Femur (tissue), 1 donor: Measurements from ENCODE around the gene GBP3.
"Not testable (repeated sequence)": the region's sequence is repeated elsewhere in the genome, so short reads cannot be mapped to it uniquely, and the experiment has no call there.

Experiments
- DNase-seq: peaks from one replicate; pipeline ENCODE4 v3.0.0-alpha.2; 2017

The GBP3 gene

DNA sequence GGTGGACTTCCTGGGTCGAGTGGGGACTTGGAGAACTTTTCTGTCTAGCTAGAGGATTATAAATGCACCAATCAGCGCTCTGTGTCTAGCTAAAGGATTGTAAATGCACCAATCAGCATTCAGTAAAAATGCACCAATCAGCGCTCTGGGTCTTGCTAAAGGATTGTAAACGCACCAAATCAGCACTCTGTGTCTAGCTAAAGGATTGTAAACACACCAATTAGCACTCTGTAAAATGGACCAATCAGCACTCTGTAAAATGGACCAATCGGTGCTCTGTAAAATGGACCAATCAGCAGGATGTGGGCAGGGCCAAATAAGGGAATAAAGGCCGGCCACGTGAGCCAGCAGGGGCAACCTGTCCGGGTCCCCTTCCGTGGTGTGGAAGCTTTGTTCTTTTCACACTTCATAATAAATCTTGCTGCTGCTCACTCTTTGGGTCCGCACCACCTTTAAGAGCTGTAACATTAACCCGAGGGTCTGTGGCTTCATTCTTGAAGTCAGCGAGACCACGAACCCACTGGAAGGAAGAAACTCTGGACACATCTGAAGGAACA, 48.0 kb downstream of the GBP3 start:
- DNase-seq = not testable (repeated sequence)

DNA sequence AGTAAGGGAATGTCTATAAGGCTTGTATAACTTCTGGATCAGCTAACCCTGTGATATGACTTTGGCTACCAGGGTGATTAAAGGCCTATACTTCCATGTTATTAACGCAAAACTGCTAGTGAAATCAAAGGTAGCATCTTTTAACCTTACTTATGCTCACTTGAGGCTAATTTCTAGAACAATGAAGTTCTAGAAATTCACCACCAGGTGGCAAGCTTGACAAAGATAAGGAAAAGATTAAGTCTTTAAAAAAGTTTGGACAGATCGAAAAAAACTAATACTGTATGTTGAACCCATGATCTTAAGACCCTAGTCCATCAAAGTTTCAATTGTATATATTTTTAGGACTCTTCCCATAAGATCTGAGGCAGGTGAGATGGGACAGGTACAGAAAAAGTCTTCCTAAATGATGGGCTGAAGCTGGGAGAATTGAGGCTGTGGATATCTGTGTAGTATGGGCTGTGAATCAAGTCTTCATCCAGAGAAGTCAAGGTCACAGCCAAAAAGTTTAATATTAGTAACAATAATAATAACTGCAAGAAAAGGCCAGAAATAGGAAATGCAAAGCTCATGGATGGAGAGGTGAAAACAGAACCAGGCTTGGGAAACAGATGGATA, 49.0 kb downstream of the GBP3 start:
- no peak for DNase-seq

DNA sequence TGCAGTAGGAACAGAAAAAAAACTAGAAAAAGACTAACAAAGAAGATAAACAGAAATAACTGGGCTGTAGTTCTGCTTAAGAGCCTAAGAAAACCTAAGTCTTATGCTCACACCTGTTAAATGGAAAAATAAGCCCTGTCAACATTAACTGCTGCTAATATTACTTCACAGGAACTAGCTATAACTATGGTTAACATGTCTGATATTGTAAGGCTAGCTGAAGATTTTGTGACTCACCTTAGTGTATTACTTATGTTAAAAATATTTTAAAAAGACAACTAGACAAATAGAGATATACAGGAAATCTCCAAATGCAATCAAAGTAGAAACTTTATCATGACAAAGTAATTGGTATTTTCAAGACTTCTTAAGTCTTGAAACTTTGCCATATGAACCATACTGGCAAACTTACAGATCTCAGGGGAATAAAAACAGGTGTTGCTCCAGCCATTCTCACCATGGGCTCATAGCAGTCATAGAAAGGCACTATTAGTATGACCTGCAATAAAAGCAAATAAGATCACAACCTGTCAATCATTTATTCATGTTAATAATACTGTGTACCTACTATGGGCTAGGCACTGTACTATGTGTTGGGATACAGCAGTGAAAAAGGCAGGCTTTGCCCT, 60.9 kb downstream of the GBP3 start:
- no peak for DNase-seq

DNA sequence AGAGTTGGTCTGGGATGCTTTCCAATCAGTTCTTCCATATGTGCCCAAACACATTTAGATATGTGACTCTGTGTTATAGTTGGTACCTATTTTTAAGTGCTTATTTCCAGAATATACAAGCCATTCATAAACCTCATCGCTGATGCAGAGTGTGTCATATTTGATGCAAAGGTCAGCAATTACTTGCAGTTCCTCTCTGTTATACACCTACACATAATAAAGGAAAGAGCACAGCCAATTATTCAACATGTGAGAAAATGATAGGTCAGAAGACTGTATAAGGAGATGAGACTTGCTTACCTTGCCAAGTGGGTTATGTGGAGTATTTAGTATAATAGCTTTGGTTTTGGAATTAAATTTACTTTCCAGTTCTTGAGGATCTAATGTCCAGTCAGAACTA, 61.6 kb downstream of the GBP3 start:
- DNase-seq = no peak
